Amniotic stem cell (primary cell): ENCODE measurements around the gene KDM1B.
A peak's percentile ranks its signal among the peaks of the same experiment; 100 is the strongest.

ENCODE experiments used
- DNase-seq: peaks from one replicate; lab custom pipeline; 2025; lab: John Stamatoyannopoulos, UW

KDM1B gene, protein sequence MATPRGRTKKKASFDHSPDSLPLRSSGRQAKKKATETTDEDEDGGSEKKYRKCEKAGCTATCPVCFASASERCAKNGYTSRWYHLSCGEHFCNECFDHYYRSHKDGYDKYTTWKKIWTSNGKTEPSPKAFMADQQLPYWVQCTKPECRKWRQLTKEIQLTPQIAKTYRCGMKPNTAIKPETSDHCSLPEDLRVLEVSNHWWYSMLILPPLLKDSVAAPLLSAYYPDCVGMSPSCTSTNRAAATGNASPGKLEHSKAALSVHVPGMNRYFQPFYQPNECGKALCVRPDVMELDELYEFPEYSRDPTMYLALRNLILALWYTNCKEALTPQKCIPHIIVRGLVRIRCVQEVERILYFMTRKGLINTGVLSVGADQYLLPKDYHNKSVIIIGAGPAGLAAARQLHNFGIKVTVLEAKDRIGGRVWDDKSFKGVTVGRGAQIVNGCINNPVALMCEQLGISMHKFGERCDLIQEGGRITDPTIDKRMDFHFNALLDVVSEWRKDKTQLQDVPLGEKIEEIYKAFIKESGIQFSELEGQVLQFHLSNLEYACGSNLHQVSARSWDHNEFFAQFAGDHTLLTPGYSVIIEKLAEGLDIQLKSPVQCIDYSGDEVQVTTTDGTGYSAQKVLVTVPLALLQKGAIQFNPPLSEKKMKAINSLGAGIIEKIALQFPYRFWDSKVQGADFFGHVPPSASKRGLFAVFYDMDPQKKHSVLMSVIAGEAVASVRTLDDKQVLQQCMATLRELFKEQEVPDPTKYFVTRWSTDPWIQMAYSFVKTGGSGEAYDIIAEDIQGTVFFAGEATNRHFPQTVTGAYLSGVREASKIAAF

DNA sequence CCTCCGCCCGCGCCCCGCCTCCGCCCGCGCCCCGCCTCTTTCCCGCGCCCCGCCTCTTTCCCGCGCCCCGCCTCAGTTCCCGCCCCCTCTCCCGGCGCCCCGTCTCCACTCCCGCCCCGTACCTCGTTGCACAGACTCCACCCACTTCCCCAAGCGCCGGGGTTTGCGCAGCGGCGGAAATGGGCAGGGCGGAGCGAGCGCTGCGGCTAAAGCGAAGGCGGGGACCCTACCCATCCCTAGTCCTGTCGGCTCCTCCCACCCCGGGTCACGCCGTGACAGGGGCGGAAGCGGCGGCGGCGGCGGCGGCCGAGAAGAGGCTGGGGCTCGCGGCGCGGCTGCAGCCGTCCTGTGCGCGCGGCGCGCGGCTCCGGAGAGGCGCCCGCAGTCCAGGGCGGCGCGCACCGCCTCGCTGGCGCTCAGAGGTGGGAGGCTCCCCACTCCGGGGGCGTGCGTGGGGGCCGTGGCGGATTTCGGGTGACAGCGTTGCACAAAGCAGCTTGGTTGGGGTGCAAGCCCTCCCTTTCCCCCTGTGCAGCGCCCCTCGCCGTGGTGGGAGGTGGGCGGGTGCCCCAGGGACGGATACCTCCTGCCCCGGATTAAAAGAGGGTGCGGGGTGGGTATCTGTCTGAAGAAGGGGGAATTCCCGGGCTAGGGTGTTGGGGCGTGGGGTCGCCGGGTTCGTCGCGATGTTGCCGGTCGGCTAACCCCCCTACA is at the start of gene KDM1B:
TSS of gene KDM1B (plus strand) at position 273 of the 714 bp plus-strand sequence. CDS start 4,474 bp downstream, outside the sequence.
- DNase-seq, result peak; percentile 91

DNA sequence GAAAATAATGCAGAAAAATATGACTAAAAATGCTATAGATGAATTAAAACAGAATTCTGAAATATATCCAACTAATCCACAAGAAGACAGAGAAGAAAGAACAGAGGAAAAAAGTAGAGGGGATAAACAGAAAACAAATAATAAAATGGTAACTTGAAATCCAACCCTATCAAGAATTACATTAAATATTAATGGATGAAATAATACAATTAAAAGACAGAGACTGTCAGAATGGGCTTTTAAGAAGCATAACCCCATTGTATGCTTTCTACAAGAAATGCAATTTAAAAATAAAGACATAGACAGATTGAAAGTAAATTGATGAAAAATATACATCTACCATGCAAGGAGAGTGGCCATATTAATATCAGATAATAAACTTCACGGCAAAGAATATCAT is 48.2 kb upstream of the KDM1B start:
- DNase-seq, result no peak

DNA sequence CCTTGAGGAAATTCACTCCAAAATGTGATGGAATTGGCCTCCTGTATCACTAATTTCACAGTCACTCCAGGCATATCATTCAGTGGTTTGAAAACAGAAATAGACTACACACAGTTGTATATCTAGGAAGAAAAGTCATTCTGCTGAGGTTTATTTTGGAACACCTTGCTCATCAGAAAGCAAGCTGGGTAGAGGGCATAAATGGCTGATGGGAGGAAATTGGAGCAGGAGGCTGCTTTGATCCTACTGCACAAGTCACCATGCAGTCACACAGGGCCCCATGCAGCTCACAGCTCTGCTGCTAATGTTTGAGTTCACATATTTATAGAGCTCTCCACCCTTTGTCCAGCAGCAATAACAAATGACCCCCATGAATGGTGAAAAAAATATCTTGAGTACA is 45.1 kb upstream of the KDM1B start:
- DNase-seq, result no peak

DNA sequence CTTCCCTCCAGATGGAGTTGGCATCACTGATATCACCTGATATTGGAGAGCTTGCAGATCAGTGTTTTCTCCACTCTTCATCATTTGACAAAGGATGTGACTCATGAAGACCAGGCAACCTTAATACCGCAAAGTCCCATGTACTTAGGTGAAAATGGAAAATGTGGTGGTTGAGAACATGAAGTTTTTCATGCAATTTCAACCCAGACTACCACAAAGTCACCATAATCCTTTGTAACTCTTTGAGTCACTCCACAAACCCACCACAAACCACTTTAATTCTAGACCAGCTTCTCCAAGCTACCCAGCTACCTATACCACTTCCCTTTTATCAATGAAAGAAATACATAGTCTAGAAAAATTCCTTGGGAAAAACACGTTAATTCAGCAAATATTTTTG is 39.9 kb upstream of the KDM1B start:
- no peak for DNase-seq

DNA sequence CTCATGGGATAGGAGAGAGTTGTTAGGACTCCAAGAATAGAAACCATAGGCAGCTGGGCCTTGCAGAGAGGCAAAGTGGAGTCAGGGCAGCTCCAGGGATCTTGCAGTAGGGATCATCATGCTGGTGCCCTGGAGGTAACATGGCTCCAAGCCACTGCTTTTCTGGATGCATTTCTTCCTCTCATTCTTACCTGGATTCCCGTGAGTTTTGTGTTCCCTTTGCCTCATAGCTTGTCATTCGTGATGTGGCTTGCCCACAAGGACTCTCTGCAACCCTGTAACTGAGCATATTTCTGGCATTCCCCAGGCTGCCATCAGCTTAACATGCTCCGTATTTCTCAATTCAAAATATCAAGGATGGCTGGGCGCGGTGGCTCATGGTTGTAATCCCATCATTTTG is 38.1 kb upstream of the KDM1B start:
- no peak for DNase-seq

DNA sequence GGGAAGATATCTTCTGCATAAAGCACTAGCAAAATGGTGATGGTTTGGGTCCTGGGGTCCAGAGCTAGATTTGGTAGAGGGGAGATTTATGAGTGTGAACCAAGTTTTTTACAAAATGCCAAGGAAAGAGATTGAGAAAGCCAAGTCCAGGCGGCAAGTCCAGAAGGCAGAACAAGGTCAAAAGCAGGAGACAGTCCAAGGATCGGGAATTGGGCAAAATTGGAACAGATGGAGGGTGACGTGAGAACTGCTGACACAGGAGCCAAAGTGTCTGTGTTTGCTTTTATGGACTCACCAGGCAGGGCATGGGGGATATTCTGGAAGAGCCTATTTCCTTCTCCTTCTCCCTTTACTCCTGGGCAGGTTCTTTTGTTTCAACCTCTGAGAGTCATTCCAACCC is 36.9 kb upstream of the KDM1B start:
- no peak for DNase-seq

DNA sequence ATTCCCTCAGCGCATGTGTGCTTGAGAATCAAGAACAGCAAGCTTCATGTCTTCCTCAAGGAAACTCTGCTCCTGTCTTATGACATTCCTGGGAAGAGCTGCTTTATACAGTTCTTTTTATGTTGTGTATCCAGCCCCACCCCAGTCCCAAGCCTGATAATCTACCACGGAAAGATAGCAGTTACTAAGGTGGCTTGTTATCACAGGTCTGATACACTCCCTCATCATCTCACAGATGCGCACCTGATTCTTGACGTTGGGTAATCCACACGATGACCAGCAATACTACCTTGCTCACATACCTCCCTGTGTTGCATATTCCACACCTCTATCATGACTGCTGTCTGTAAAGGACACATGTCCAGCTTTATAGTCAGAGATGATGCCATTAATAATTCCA is 36.0 kb upstream of the KDM1B start:
- DNase-seq, result no peak

DNA sequence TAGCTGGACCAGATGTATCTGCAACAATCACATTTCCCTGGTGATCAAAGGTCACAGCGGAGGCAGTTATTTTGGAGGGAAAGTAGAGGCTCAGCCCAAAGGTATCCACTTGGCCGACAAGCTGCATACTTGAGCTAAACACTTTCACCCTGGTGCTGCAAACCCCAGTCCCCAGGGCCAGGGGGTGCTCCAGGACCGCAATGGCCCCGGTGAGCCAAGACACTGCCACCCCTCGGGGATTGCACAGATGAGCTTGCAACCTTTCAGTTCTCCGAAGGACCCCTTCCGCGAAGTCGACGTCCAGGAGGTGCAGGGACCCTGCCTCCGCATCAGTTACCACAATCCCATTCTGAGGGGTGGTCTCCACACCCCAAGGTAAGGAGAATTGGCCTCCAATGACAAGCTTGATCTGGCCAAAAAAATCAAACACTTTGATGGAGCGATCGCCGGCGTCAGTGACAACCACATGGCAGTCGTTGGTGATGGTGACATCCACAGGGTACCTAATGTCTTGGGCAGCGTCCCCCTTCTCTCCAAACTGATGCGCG is 33.6 kb upstream of the KDM1B start:
- DNase-seq, result no peak

DNA sequence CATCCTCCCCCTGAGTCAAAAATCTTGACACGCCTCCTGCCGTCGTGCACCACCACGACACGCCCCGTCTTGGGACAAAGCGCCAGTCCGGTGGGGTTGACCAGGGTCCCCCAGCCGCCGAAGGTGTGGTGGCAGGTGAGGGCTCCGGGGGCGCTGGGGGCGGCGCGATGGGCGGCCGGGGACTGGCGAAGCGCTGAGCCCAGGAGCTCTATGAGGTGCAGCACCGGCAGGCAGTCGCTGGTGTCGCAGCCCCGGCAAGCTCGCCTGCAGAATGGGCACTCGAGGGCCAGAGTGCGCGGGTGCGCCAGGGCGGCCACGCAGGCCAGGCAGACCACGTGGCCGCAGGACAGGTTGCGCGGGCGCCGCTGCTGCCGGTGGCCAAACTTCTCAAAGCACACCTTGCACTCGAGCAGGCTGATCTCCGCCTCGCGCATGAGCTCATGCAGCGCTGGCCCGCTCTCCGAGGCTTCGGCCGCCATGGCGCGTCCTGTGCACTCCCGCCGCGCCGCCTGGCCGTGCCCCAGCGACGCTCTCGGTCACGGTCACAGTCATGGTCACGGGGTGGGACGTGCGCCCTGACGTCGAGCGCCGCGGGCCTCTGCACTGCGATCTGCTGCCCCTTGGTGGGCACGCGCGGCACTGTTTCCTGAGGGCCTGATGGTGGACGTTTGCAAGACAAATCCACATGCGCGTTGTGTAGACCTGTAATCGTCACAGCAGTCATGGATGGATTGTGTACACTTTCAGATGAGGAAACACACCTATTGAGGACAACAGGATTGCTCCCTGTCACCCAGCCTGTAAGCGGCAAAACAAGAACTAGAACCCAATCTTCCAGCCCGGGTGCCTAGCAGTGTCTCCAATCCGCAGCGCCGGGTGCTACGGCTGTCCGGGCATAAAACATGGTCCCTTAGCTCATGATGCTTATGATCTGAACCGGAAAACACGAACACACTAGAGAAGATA is 32.8 kb upstream of the KDM1B start, which contains the start of gene NHLRC1:
TSS of gene NHLRC1 (minus strand) at position 550 of the 966 bp plus-strand sequence. CDS start at position 479, 71 bp downstream.
- peak; percentile 56 for DNase-seq

DNA sequence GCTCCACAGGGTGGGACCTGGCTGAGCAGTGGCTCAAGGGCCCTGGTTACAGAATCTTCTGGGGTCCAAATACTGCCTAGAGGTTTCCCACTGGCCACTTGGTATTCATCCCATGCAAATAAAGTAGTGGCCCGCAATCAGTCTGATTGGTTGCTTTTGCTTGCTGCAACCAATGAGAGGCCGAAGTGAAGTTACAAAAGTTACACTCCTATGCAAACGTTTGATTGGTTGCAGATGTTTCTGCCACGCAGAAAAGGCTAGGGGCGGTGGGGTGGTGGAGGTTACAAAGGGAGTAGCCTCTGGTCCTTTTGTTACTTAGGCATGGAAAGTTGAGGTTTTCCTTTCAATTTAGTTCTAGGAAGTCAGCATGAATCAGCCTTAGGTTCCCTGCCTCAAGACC is 29.1 kb upstream of the KDM1B start:
- no peak for DNase-seq

DNA sequence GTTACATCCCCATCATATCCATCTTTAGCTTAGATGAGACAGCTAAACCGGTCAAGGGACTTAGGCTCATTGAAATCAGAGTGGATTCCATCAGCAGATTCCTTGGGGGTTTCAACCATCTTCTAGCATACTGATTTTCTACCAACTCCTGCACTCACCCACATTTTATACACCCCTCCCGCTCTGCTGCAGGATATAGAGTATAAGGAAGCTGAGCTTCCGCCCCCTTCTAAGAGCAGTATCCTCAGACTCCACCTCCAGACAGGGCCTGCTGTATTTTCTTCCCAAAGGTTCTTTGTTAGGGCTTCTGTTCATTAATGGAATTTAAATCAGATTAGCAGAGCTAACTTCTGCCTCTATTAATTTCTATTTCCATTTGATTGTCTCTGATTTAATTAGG is 22.9 kb upstream of the KDM1B start:
- DNase-seq, result no peak

DNA sequence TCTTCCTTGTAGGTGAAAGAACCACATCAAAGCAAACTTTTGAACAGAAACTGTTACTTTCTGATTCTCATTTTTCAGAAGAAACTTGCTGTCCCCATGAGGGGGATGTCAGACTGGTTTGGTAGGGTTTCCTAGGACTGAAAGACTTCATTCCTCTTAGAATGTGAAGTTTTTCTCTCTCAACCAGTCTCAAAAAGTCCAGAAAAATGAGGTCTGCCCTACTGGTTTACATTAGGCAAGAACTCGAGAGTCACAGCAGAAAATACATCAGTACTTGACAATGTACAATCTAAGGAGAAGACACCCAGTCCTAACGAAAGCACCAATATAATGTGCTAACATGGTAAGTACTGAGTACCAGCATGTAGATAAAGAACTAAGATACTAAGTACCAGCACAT is 20.1 kb upstream of the KDM1B start:
- no peak for DNase-seq

DNA sequence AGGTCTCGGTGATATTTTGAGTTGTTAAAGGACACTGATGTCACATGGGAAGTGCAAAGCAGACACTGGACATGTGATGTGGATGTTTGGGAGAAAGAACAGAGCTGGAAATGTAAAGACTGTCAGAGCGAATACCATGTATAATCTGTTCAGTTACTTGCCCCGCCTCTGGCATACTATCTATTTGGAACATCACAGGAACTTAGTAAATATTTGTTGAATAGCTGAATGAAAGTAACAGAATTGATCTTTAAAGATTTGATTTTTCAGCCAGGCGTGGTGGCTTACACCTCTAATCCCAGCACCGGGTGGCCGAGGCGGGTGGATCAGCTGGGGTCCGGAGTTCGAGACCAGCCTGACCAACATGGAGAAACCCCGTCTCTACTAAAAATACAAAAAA is 19.0 kb upstream of the KDM1B start:
- DNase-seq, result no peak

DNA sequence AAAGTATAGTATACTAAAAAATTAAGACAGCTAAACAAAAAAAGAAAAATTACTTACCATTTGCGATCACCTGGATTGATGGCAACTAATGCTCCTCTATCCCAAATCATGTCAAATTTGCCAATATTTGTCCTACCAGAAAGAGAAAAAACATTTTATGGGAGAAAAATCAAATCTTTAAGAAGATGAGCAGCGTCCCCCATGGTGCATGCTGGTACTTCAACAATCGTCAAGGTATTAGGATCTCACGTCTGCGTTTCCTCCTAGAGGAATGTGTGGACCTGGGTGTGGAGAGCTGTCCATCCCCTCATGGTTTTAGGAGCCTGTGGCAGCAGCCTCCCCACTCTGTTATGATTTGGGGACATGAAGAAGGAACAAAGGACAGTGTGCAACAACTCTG is 16.3 kb upstream of the KDM1B start:
- no peak for DNase-seq

DNA sequence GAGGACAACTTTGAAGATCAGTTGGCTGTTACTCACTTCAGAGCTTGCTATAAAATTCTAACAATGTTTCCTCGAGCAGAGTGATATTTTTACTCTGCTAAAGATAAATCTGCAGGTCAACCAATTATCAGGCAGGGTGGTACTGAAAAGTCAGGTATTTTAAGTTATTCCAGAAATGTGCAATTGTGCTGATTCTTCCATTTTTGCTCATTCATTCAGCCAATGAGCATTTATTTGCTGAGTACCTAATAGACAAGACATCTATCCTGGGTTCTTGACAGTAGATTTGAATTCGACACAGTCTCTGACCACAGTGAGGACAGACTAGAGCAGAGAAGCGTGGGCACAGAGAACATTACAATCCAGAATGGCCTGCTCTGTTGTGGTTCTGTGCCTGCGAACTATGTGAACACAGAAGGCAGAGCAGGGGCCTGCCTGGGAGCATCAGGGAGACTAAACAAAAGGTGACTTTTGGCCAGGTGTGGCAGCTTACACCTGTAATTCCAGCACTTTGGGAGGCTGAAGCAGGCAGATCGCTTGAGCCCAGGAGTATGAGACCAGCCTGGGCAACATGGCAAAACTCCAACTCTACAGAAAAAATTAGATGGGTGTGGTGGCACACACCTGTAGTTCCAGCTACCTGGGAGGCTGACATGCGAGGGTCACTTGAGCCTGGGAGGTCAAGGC is 15.1 kb upstream of the KDM1B start:
- DNase-seq, result no peak

DNA sequence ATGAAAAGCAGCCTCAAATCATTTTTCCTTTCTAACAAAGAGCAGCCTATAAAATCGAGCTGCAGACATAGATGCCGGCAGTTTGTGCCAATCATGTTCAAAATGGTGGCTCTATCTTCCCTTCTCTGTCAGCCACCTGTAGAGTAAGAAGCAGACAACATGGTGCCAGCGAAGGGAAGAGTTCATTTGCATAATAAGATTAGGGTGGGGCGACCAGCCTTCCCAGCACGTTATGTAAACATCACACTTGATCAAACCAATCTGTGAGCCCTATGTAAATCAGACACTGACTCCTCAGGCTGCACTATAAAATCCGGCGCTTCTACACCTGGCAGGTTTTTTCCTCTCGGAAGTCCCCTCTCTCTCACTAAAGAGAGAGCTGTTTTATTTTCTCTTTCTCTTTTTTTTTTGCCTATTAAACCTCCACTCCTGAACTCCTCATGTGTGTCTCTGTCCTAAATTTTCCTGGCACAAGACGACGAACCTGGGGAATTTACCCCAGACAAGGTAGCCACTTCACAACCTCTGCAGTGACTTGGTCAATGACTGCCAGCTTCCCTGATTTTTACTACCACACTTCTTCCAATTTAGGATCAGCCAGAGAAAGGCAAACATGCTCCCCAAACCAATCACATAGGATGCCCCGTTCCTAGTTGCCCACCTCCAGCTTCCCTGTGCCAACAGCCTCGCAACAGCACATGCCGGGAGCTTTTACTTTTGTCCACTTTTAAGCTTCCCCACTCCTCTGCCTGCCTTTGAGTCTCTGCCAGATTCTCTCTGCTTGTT is 13.2 kb upstream of the KDM1B start:
- no peak for DNase-seq

DNA sequence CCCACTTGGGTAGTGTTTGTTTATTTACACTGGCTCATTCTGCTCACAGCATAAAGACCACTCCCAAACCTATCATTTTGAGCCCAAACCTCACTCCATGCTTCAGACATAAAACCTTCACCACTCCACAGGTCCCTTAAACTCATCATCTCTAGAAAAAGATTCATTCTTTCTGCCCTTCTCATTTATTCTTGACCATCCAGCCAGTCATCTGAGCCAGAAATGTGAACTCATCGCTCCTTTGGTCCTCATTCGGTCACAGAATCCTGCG is 12.7 kb upstream of the KDM1B start:
- no peak for DNase-seq

DNA sequence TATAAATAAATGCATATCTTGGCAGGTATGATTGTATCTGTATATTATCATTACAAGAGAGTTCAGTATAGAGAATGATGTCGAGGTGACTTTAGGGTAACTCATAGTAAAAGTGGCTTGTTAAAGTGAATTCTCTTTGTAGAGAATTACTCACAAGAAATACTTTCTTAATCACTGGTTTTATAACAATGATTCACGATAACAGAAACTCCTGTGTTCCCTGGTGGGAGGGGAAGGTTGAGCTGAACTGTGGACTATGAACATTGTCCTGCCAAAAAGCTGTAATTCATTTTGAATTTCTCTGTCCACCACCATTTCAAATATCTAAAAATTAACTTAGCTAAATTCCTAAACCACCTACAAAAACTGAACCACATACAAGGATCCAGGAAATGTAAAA is 8.1 kb upstream of the KDM1B start:
- no peak for DNase-seq

DNA sequence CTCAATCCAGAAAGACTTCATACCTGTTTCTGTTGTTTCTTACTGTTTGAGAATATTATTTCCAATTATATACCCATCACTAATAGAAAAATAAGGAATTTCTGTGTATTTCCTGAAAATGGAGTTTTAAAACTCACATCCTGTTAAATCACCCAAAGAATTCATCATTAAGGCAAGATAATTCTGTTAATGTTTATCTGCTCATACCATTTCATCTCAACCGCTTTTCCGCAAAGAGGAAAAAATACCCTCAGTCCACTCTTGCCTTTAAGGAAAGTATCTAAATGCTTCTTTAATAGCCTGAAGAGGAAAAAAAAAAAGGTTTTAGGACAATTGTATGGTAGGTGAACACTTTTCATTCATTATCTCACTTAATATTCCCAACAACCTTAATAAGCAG is 7.6 kb upstream of the KDM1B start:
- DNase-seq, result no peak
